Activated T-helper 17 cell treated with anti-CD3 and anti-CD28 coated beads, Interleukin-2, amount 50 U/mL, for 72 hours (primary cell): ENCODE data around the gene SLC2A5. TPM values are rescaled to one million over a fixed set of nuclear protein-coding genes. Genes with fewer than 3 reads are reported as not detected.

ENCODE experiments used
- ATAC-seq: fragments of 150-1000 bp; cut with Tn5 transposase; replicated peaks from 2 replicates; pipeline ENCODE4 v1.10.0; 2021; ENCODE audit warnings: mild to moderate bottlenecking, moderate library complexity
- H3K27ac Mint-ChIP-seq: one replicate; pipeline ENCODE4 v1.8.0; 2022; ENCODE audit warnings: mixed read lengths
- H3K27me3 Mint-ChIP-seq: one replicate; pipeline ENCODE4 v1.8.0; 2022; ENCODE audit warnings: mixed read lengths
- H3K36me3 Mint-ChIP-seq: one replicate; pipeline ENCODE4 v1.8.0; 2022; ENCODE audit warnings: low read depth, mild to moderate bottlenecking, mixed read lengths
- H3K4me1 Mint-ChIP-seq: one replicate; pipeline ENCODE4 v1.8.0; 2022; ENCODE audit warnings: mixed read lengths
- H3K4me3 Mint-ChIP-seq: one replicate; pipeline ENCODE4 v1.8.0; 2022; ENCODE audit warnings: mild to moderate bottlenecking, mixed read lengths
- H3K9me3 Mint-ChIP-seq: one replicate; pipeline ENCODE4 v1.8.0; 2022; ENCODE audit warnings: mixed read lengths
- total RNA-seq, 2 donors: library from RNA; stranded (reverse); gene quantifications; one replicate each; pipeline ENCODE4 v1.2.3, GENCODE V29; 2022

The SLC2A5 gene
- total RNA-seq, 2 donors from 2014 or later = 0.87 TPM; not detected in 1

DNA sequence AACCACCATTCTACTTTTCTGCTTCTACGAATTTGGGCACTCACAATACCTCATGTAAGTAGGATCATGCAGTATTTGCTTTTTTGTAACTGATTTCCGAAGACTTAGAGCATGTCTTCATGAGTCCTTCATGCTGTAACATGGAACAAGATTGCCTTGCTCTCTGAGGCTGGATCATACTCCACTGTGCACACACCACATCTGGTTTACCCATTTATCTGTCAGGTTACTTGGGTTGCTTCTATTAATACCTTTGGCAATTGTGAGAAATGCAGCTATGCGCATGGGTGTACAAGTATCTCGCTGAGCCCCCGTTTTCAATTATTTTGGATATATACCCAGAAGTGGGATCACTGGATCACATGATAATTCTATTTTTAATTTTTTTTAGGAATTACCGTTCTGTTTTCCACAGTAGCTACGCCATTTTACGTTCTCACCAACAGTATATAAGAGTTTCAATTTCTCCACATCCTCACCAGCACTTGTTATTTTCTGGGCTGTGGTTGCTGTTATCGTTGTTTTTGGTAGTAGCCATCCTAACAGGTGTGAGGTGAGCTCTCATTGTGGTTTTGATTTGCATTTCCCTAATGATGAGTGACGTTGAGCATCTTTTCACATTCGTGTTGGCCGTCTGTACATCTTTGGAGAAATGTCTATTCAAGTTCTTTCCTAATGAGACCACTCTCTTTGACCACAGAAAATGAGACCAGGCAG lies 10.7 kb upstream of the SLC2A5 start:
- H3K27ac Mint-ChIP-seq = no peak overlapping the region
- H3K4me1 Mint-ChIP-seq = peaks cover 4% of the 10 kb centered on the region
- no peaks in the 10 kb centered on the region for H3K9me3 Mint-ChIP-seq
- peaks cover 17% of the 10 kb centered on the region for H3K27me3 Mint-ChIP-seq
- no peaks in the 10 kb centered on the region for H3K36me3 Mint-ChIP-seq
- no peak for ATAC-seq
- no peak overlapping the region for H3K4me3 Mint-ChIP-seq

- Mint-ChIP-seq H3K27ac (no peak overlapping the region), H3K4me3 (no peak overlapping the region), H3K27me3 (peaks cover 23% of the 10 kb centered on the region), H3K36me3 (no peaks in the 10 kb centered on the region), H3K4me1 (peaks cover 4% of the 10 kb centered on the region), H3K9me3 (no peaks in the 10 kb centered on the region)
- ATAC-seq = no peak
Observed at GRCh38 chr1:9078752-9079500, 9.5 kb upstream of the SLC2A5 start.

DNA sequence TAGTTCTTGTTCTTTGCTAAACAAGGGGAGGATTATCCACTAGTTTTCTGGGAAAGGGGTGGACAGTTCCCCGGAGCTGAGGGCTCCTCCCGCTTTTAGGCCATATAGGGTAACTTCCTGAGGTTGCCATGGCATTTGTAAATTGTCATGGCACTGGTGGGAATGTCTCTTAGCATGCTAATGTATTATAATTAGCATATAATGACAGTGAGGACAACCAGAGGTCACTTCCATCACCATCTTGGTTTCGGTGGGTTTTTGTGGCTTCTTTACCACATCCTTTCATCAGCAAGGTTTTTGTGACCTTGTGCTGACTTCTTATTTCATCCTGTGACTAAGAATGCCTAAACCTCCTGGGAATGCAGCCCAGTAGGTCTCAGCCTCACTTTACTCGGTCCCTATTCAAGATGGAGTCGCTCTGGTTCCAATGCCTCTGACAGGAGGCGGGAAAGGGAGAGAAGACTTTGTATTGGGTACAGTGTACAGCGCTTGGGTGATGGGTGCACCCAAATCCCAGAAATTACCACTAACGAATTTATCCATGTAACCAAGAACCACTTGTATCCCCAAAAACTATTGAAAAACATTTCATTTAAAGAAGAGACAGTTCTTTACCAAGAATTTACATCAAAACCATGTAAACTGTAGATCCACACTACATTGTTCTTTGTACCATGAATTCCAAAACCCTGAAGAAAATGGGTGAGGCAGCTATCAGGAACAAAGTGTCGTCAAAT lies 8.7 kb upstream of the SLC2A5 start:
- Mint-ChIP-seq H3K4me1 (peaks cover 4% of the 10 kb centered on the region), H3K4me3 (no peak overlapping the region)

DNA sequence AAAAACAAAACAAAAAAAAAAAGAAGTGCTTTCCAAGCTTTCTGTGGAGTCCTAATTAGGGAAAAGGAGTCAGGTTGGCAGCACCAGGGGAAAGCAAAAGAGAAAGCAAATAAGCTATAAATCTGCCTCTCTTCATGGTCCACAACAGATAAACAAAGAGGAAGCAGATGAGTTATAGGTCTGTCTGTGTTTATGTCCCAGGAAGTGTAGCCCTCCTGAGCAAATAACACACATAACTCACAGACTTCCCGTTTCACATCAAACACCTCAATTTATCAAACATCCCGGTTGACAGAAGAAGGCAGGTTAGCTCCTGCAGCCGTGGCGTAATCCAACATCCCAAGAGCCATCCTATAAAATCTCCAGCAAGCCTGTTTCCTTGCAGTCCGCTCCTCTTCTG lies 5.6 kb upstream of the SLC2A5 start:
- H3K27me3 Mint-ChIP-seq = peaks cover 27% of the 10 kb centered on the region
- no peak for ATAC-seq
- H3K4me3 Mint-ChIP-seq = no peak overlapping the region
- H3K27ac Mint-ChIP-seq = no peak overlapping the region
- H3K36me3 Mint-ChIP-seq = no peaks in the 10 kb centered on the region
- peaks cover 4% of the 10 kb centered on the region for H3K4me1 Mint-ChIP-seq
- H3K9me3 Mint-ChIP-seq = no peaks in the 10 kb centered on the region

More for the DNA sequence above, 8.7 kb upstream of the SLC2A5 start:
- Mint-ChIP-seq H3K27me3 (peaks cover 23% of the 10 kb centered on the region), H3K36me3 (no peaks in the 10 kb centered on the region), H3K9me3 (no peaks in the 10 kb centered on the region), H3K27ac (no peak overlapping the region)
- ATAC-seq = peak; percentile 87

DNA sequence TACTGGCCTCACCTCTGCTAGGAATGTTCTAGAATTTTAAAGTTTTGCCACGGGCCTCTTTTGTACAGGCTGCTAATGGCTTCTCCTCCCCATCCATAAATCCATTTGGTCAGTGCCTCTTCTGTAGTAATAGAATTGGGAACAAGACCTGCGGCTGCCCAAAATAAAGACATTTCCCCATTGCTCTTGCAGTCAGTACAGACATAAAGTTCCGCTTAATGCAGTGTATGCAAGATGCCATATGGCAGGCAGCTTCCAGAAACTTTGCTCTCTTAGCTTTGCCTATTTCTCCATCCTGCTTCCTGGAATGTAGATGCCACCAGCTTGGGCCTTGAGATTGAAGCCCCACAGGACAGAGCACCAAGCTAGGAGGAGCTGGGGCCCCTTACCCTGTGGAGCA lies 3.7 kb upstream of the SLC2A5 start:
- H3K27me3 Mint-ChIP-seq = peaks cover 24% of the 10 kb centered on the region
- H3K4me1 Mint-ChIP-seq = peaks cover 3% of the 10 kb centered on the region
- H3K4me3 Mint-ChIP-seq = no peak overlapping the region
- H3K36me3 Mint-ChIP-seq = no peaks in the 10 kb centered on the region
- ATAC-seq = no peak
- no peak overlapping the region for H3K27ac Mint-ChIP-seq
- H3K9me3 Mint-ChIP-seq = no peaks in the 10 kb centered on the region

DNA sequence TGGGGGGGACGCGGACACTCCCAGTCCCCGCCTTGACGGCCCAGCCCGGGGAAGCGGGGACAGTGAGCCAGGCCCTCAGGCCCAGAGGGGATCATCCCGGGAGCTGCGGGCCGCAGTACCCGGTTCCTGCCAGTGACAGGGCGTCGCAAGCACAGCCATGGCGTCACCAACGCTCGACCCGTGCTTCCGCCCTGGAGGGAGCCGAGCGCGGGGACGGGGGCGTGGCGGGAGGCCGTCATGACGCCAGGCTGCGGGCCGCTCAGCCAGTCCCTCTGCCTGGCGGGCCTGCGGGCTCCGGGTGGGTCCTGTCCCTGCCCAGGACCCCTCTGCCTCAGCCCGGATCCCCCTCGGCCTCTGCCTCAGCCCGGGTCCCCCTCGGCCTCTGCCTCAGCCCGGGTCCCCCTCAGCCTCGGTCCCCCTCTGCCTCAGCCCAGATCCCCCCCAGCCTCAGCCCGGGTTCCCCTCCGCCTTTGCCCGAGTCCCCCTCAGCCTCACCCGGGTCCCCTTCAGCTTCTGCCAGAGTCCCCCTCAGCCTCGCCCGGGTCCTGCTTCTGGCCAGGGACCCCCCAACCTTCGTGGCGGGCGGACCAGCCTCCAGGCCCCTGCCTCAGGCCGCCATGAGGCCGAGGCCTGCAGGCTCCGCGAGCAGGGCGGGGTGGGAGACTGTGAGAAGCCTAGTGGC lies 2.3 kb upstream of the SLC2A5 start:
- H3K27me3 Mint-ChIP-seq = peaks cover 24% of the 10 kb centered on the region
- H3K27ac Mint-ChIP-seq = no peak overlapping the region
- no peak for ATAC-seq
- no peaks in the 10 kb centered on the region for H3K9me3 Mint-ChIP-seq
- H3K4me3 Mint-ChIP-seq = no peak overlapping the region
- H3K36me3 Mint-ChIP-seq = no peaks in the 10 kb centered on the region
- H3K4me1 Mint-ChIP-seq = peaks cover 3% of the 10 kb centered on the region

DNA sequence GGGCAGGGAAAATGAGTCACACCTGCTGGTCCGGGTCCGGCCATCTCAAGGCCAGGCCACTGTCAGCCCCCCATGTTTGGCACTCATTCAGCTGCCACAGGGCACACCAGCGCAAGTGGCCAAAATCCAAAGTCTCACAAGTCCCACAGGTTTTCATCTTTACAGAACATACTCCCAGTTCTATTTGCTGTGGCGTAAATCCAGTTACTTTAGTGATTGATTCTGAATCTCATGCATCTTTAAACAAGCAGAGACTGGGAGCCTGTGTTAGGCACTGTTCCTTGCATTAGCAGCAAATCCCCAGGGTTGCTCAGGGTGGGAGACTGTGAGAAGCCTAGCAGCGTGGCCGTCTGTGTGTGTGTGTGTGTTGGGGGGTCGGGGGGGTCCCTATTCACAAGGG lies 1.1 kb upstream of the SLC2A5 start:
- Mint-ChIP-seq H3K4me1 (peaks cover 3% of the 10 kb centered on the region), H3K27me3 (peaks cover 24% of the 10 kb centered on the region), H3K36me3 (no peaks in the 10 kb centered on the region), H3K27ac (no peak overlapping the region), H3K4me3 (no peak overlapping the region), H3K9me3 (no peaks in the 10 kb centered on the region)
- ATAC-seq = no peak

DNA sequence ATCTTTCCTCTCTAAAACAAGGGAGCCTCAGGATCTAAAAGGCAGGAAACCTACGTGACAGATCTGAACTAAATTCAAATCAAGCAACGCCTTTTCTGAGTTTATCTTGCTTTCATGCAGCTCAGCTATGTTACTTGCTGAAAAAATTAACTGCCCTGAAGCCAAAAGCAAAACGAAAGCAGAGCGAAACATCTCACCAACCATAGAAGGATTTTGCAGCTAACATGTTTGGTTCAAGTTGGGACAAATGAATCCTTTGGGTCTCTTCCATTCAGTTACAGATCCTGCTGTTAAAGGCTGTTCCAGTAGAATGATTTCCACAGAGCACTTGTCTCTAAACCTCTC lies 482 bp downstream of the SLC2A5 start:
- no peaks in the 10 kb centered on the region for H3K36me3 Mint-ChIP-seq
- peaks cover 3% of the 10 kb centered on the region for H3K4me1 Mint-ChIP-seq
- peaks cover 14% of the 10 kb centered on the region for H3K27me3 Mint-ChIP-seq
- no peaks in the 10 kb centered on the region for H3K9me3 Mint-ChIP-seq
- H3K4me3 Mint-ChIP-seq = no peak overlapping the region
- H3K27ac Mint-ChIP-seq = no peak overlapping the region
- ATAC-seq = no peak

DNA sequence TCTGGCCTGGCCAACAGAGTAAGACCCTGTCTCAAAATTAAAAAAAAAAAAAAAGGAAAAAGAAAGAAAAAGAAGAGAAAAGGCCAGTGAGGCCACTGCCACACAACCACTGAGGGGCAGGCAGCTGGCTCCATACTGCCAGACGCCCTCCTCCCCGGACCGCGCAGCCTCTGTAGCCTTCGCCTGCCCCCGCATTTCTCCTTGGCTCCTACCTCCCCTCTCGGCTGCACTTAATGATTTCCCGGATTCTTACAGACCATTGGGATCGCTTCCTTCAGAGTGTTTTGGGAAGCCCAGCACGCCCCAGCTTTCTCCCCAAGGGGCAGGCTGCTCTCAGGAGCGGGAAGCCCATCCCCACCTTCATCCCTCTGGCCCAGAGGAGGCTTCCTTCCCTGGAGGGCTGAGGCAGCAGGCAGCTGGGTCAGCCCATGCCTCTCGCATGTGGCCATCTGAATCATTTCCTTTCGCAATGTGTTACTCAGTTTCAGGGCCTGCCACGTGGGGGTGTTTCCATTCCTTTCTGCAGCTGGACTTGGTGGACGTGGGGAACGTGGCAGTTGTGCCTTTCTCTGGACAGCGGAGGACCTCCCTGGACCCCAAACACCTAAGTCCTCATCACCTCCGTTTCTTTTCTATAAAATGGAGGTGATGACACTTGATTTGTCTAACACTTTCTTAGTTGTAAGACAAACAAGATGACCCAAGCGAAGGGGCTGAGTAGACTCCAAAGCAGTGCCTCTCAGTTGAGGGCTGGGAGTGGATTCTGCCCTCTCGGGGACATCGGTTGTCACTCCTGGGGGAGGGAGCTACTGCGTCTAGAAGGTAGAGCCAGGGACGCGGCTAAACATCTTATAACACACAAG lies 2.3 kb downstream of the SLC2A5 start:
- H3K36me3 Mint-ChIP-seq = no peaks in the 10 kb centered on the region
- ATAC-seq = peak; percentile 28
- no peak overlapping the region for H3K27ac Mint-ChIP-seq
- H3K4me1 Mint-ChIP-seq = peaks cover 3% of the 10 kb centered on the region
- no peaks in the 10 kb centered on the region for H3K9me3 Mint-ChIP-seq
- H3K27me3 Mint-ChIP-seq = peaks cover 10% of the 10 kb centered on the region
- no peak overlapping the region for H3K4me3 Mint-ChIP-seq

- Mint-ChIP-seq H3K4me3 (no peak overlapping the region), H3K27me3 (peaks cover 10% of the 10 kb centered on the region), H3K27ac (no peak overlapping the region), H3K4me1 (peaks cover 3% of the 10 kb centered on the region), H3K9me3 (no peaks in the 10 kb centered on the region), H3K36me3 (no peaks in the 10 kb centered on the region)
- no peak for ATAC-seq
Observed at GRCh38 chr1:9065213-9065751, 4.2 kb downstream of the SLC2A5 start.

GRCh38 chr1:9062846-9063245 lies 6.6 kb downstream of the SLC2A5 start:
- no peak overlapping the region for H3K4me3 Mint-ChIP-seq
- no peak for ATAC-seq
- H3K9me3 Mint-ChIP-seq = no peaks in the 10 kb centered on the region
- no peaks in the 10 kb centered on the region for H3K27me3 Mint-ChIP-seq
- no peaks in the 10 kb centered on the region for H3K36me3 Mint-ChIP-seq
- H3K4me1 Mint-ChIP-seq = peaks cover 6% of the 10 kb centered on the region
- no peak overlapping the region for H3K27ac Mint-ChIP-seq

DNA sequence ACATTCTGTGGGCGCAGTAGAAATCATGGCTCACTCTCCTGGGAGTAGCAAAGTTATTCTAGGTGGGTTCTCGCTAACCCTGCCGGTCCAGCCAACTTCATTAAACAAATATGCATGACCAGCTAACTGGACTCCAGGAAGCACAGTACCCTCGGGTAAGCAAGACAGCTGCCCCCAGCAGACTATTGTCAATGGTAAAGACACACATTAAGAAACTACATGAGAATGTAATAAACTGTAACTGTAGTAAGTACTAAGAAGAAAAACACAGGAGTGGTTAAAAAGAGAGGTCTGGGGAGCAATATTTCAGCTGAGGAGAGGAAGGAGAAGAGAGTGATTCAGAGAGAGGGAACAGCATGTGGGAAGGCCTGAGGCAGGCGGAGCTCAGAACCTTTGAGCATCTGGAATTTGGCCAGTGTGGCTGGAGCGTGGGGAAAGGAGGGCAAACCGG lies 7.4 kb downstream of the SLC2A5 start:
- Mint-ChIP-seq H3K9me3 (no peaks in the 10 kb centered on the region), H3K27ac (no peak overlapping the region), H3K36me3 (no peaks in the 10 kb centered on the region), H3K27me3 (no peaks in the 10 kb centered on the region), H3K4me3 (no peak overlapping the region), H3K4me1 (peaks cover 6% of the 10 kb centered on the region)
- ATAC-seq = no peak

GRCh38 chr1:9061252-9061960 lies 8.0 kb downstream of the SLC2A5 start:
- Mint-ChIP-seq H3K9me3 (no peaks in the 10 kb centered on the region), H3K36me3 (no peaks in the 10 kb centered on the region), H3K27me3 (no peaks in the 10 kb centered on the region), H3K4me3 (no peak overlapping the region), H3K27ac (no peak overlapping the region), H3K4me1 (peaks cover 6% of the 10 kb centered on the region)
- no peak for ATAC-seq
